GM12865 (cell line): Measurements from ENCODE around the gene USP24.
"Not testable (repeated sequence)": the region's sequence is repeated elsewhere in the genome, so short reads cannot be mapped to it uniquely, and the experiment has no call there.

ENCODE experiments used
- DNase-seq: peaks from one replicate; pipeline ENCODE4 v3.0.0; 2010; ENCODE audit warnings: low read depth
- H3K4me3 ChIP-seq: 2 replicates; pipeline ENCODE4 v1.5.1; 2011; ENCODE audit warnings: mild to moderate bottlenecking, low read depth, low read length, control low read depth
- TF ChIP-seq, protein P1 (sequence below): IDR thresholded peaks from 2 replicates; pipeline ENCODE4 v1.5.1; 2011; ENCODE audit warnings: low read length, control low read depth, low read depth, inconsistent platforms; ENCODE audit not compliant: insufficient read depth; ENCODE audit errors: missing control alignments

The USP24 gene

GRCh38 chr1:55035904-55036303 is 179.3 kb downstream of the USP24 start:
- no peak for DNase-seq
- H3K4me3 ChIP-seq, result no peak overlapping the region
- TF ChIP-seq, protein P1, sequence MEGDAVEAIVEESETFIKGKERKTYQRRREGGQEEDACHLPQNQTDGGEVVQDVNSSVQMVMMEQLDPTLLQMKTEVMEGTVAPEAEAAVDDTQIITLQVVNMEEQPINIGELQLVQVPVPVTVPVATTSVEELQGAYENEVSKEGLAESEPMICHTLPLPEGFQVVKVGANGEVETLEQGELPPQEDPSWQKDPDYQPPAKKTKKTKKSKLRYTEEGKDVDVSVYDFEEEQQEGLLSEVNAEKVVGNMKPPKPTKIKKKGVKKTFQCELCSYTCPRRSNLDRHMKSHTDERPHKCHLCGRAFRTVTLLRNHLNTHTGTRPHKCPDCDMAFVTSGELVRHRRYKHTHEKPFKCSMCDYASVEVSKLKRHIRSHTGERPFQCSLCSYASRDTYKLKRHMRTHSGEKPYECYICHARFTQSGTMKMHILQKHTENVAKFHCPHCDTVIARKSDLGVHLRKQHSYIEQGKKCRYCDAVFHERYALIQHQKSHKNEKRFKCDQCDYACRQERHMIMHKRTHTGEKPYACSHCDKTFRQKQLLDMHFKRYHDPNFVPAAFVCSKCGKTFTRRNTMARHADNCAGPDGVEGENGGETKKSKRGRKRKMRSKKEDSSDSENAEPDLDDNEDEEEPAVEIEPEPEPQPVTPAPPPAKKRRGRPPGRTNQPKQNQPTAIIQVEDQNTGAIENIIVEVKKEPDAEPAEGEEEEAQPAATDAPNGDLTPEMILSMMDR, result no peak

DNA sequence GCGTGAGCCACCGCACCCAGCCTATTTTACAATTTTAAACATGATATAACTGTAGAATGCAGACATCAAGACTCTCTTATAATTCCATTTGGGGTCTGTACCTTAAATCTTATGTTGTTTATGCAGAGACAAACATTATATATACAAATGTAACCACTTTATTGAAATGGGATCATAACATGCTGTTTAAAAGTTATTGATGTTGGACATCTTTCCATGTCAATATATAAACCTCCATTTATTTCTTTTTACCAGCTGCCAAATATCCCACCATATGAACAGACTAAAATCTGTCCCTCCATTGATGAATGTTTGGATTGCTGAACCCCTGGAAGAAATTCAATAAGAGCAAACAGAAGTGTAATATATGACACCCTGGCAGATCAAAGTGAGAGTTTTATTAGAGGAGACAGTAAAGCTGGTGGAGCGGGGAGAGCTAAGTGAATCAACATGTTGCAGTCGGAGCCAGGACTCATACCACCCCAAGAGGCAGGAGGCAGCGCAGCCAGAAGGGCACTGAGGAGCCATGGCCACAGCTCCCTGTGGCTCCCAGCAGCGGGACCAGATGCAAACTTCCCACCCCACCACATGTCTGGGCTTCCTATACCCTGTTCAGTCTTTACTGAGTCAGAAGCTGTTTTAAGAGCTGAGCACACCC is 180.6 kb downstream of the USP24 start:
- TF ChIP-seq, protein P1, result no peak
- DNase-seq, result no peak
- no peak overlapping the region for H3K4me3 ChIP-seq

DNA sequence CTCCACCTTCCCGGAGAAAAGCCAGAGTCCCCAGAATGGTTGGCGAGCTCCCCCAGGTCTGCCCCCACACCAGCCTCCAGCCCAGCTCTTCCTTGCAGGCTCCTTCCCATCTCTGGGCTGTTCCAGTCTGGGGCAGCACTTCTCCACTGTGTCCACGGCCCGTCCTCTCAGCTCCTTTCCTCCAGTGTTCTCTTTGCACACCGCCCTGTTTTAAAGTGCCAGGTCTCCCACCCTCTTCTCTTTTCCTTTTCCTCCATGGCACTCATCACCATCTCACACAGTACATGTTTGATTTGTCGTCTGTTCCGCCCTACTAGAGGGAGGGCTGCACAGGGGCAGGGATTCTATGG is 181.9 kb downstream of the USP24 start:
- no peak for DNase-seq
- no peak overlapping the region for H3K4me3 ChIP-seq
- TF ChIP-seq, protein P1, result no peak

GRCh38 chr1:55031098-55031497 is 184.1 kb downstream of the USP24 start:
- not testable (repeated sequence) for DNase-seq, H3K4me3 ChIP-seq

DNA sequence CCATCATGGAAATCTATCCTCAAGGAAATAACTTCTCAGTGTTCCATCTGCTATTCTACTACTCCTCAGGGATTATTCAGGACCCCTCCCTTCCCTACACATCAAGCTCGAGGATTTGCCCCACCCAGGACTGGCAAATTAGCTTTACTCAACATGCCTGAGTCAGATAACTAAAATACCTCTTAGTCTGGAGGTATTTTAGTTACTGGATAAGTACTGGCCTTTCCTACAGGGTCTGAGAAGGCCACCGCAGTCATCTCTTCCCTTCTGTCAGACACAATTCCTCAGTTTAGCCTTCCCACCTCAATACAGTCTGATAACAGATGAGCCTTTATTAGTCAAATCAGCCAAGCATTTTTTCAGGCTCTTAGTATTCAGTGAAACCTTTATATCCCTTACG is 188.5 kb downstream of the USP24 start:
- not testable (repeated sequence) for H3K4me3 ChIP-seq, DNase-seq

DNA sequence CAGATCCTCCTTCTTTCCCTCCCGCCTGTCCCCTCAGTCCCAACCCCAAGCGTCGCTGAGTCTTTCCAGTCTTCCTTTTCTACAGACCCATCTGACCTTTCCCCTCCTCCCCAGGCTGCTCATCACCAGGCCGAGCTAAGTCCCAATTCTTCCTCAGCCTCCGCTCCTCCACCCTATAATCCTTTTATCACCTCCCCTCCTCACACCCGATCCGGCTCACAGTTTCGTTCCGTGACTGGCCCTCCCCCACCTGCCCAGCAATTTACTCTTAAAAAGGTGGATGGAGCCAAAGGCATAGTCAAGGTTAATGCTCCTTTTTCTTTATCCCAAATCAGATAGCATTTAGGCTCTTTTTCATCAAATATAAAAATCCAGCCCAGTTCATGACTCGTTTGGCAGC is 191.0 kb downstream of the USP24 start:
- not testable (repeated sequence) for DNase-seq, H3K4me3 ChIP-seq

DNA sequence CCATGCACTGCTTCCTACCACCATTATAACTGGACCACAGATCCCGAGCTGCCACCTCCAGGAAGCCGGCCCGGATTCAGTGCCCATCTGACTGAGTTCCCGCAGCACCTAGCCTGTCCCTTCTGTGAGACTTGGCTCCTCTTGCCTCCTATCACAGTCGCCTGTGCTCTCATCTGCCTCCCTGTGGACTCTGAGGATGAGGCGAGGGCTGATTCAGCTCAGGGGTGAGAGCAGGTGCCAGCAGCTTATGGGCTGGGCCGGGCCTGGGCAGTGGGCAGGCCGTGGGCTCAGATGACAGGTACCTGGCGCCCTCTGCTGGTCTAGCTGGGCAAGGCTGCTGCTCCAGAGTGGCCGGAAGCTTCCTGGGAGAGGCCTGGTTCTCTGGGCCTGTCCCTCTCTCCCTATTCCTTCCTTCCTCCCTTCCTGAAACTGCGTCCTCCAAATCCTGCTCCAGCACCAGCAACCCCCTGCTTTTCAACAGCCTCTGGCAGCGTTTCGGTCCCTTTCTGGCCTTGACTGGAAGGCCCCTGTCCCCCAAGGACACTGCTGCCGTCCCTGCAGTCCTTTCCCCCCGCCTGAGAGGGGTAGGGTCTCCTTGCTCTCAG is 193.1 kb downstream of the USP24 start:
- H3K4me3 ChIP-seq, result no peak overlapping the region
- TF ChIP-seq, protein P1, result peak; percentile 96
- DNase-seq, result peak; percentile 75

GRCh38 chr1:55018395-55018794 is 196.8 kb downstream of the USP24 start:
- no peak overlapping the region for H3K4me3 ChIP-seq
- TF ChIP-seq, protein P1, result no peak
- no peak for DNase-seq
